Activated CD4-positive, alpha-beta T cell treated with anti-CD3 and anti-CD28 coated beads, Interleukin-10, Interleukin-2, amounts not matched to agents 100 ng/mL and 50 ng/mL, durations not matched to agents 16 hours and 8 hours (primary cell): ENCODE results near the gene NABP1.

Experiments
- DNase-seq: peaks from one replicate; pipeline ENCODE4 v3.0.0-alpha.2; 2020

The NABP1 gene

DNA sequence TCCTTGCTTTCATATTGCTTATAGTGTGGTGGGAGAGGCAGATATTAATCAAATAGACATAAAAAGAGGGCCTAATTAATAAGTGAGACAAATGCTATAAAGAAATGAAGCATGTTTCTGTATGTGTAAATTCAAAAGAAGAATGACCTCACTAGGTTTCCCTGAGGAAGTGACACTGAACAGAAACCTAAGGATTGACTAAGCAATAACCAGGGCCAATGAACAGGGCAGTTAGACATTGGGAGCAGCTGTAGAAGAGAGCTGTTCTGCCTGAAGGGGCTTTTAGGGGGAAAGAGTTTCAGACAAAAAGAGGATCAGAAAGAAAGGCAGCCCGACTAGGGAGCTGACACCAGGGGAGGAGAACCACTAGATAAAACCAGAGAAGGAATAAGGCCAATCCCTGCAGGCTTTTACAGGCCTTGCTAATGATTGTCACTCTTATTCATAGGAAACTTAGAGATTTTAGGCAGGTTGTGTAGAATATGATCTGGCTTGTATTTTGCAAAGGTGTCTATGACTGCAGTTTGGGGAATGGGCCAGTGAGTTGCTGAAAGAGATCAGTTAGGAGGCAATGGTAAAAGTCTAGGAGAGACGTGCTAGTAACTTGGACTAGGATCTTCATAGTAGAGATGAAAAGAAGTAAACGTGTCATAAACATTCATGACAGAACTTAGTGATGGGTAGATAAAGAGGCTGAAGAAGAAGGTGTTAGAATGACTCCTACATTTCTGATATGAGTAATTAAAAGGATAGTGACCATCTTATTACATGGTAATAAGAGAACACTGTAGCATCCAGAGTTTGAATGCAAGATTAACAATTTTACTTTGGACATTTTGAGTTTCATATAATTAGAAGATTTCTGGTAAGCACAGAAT lies 26.8 kb upstream of the NABP1 start:
- DNase-seq = peak; percentile 80

DNA sequence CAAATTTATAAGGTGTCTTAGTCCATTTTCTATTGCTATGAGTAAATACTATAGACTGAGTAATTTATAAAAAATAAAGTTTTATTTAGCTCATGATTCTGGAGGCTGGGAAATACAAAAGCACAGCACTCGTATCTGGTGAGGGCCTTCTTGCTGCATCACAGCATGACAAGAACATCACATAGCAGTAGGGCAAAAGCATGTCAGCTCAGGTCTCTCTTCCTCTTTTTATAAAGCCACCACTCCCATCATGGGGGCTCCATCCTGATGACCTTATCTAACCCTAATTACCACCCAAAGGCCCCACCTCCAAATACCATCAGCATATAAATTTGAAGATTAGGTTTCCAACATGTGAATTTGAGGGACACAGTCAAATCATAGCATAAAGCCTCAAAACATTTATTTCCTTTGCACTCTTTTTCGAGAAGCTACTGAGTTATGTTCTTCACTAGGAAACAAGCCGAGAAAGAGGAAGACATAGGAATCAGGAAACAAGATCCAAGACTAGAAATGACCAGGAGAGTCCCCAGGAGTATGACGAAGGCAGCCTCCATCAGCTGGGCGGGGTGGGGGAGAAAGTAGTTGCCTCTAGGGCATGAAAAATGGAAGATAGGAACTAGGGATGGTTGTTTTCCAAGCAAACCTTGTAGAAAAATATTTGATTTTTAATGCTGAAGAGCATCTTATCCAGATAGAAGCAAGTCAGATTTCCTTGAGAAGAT lies 24.1 kb upstream of the NABP1 start:
- DNase-seq = no peak

DNA sequence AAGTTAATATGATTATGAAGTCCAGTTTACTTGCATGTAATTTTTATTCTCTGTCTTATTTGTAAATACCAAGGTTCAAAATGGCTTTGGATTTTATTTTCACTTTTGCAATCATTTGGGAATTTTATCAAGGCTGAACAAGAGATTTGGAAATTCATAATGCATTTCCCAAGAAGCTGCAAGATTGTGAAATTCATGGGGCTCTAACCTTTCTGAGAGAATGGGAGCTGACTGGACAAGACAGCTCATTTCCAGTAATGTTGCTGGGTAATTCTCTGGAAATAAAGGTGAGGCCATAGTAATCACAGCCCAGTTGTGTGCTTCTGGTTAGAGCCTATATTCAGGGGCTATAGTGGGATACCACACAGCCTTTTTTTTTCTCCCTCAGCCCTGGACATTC lies 21.5 kb upstream of the NABP1 start:
- no peak for DNase-seq

DNA sequence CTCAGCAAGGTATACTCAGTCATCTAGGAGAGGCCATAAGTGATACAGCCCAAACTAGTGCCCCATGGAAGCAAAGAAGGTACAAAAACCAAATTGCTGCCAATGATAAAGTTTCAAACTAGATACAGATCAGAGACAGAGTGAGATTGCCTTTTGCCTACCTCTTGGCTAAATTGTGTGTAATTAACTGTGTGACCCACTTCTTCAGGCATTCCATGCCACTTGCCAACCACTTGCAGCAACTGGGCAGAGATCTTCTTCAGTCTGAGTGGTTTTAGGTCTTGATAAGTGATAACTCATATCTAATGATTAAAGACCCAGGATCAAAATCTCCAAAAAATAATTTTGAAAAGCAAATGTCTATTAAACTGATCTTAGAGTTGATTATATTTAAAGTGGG lies 21.1 kb upstream of the NABP1 start:
- no peak for DNase-seq

DNA sequence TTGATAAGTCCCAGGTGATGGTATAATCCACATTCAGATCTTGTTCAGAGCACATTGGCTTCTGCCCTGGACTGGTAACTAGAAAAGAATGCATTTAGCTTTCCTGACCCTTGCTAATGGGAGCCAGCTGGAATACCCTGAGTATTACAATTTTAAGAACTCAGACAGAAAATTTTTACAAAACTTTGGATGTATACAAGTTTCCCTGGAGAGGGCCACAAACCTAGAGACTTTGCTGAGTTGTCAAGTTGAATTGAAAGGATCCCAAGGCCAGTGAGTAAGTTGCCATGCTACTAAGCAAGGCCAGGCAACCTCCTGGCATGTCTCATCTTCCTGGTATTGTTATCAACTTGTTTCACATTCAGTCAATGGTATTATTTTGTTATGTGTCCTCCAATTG lies 20.0 kb upstream of the NABP1 start:
- DNase-seq = peak; percentile 54

DNA sequence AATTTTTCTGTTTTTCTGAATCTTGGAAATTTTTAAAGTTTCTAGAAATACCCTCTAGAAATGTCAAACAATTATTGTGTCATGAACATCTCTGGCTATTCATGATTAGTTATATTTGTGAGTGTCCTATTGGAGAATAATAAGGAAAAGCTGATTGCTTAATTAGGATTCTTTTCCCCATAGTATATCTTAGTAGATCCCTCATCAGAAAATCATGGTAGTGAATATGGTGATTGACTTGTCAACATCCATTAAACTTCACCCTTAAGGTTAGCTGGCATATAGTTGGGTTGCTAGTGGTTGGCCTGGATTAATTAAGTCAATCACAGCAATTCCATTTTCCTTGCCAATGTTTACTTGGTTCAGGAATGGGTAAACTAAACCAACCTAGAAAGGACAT lies 18.7 kb upstream of the NABP1 start:
- DNase-seq = no peak

DNA sequence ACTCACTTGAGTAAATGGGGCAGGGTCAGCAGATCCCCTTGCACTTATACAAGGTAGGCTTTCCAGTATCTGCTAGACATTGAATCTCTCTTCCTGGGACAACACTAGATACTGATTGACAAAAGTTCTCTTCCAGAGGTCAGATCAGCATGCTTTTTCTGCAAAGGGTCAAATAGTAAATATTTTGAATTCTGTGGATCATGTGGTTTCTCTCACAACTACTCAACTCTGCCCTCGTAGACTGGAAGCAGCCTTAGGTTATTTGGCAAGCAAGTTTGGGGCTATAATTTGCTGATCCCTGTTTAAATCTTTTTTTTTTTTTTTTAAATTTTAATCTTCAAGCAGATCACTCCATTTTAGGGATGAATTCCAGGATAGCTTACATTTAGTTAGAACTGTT lies 17.4 kb upstream of the NABP1 start:
- no peak for DNase-seq

DNA sequence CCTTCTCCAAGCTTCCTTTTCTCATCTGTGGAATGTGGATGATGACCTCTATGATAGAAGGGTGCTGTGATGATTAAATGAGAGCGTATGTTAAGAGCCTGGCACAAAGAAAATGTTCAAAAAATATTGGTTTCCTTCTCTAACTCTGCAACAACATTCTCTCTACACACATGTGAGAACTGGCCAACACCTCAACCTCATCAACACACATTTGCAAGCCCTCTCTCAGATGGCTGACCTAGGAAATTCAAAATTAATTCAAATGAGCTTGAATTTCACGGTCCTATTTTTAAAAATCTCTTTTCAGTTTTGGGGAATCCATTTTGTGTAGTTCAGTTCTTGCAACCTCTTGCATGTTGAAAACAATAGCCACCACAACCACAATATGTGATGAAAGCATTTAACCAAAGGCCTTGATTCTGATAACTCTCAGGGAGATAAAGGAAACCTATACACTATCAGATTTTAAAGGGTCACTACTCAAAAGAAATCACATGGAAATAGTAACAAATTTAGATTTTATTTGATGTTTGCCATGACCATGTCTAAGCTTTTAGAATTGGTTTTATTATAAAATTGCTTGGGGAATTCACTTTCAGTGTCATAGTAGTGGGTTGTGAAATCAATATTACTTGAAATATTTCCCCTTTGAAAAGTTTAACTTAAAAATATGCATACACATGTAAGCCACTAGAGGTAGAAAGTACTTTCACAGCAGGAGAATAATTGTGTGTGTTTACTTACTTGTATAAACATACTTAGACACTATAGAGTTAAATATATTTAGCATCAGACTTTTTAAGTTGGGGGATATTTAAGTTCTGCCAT lies 16.6 kb upstream of the NABP1 start:
- no peak for DNase-seq

DNA sequence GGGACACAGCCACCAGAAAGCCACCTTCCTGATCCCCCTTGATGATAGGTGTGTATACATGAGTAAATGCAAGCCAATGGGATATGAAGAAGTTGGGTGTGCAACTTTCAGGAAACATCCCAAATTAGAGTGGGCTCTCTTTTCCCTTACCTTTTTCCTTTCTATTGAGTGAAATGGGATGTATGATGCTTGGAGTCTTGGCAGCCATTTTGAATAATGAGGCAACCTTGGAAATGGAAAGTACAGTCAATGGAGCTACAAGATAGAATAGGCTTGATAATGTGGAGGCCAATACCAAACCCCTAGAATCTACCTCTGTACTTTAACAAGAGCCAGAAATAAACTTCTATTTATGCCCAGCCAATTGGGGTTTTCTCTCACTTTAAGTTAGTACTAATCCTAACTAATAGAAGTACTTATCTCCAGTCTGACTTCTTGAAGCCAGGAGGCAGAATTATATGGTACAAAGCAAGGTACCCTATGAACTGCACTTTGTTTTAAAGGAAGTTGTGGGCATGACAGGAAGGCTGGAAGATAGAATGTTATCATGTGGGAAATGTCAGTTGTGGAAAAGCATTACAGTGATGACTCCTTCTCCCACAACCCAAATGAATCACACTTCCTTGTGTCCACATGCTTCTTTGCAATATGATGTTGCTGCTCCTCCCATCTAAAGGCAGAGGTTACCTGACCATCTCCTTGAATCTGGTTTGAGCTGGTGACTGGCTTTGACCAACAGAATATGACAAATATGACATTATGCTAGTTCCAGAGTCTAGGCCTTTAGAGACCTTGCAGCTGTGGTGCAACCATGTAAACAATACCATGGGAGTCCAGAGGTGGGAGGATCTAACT lies 12.9 kb upstream of the NABP1 start:
- DNase-seq = peak; percentile 41

DNA sequence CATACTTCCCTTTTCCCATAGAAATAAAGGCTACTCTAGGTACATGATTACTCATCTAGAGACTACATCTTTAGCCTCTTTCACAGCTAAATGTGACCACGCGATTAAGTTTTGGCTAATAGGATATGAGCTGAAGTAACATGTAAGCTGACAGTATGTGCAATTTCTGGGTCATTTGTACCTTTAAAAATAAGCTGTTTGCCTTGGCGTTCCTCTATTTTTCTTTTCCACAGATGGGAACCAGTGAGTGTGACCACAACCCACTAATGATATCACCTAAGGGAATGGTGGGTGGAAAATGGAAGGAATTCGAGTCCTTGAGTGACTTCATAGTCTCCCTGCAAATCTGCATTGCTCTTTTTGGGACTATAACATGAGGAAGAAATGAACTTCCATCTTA lies 11.7 kb upstream of the NABP1 start:
- no peak for DNase-seq

DNA sequence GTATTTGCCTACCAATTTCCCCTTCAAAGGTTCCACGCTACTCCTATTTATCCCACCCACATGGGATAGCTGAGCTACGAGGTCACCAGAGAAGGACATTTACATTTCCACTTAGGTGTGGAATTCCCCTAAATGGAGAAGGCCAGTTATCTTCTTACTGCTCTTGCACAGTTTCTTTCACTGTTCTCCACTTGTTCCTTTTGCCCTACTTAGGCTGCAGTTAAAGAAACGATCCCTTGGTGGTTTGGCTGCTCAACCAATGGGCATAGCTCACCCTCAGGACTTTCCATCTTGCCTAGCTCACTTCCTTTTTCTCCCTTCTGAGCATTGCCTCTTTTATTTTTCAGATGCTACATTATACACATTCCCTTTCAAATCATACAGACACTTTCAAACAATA lies 11.2 kb upstream of the NABP1 start:
- no peak for DNase-seq

DNA sequence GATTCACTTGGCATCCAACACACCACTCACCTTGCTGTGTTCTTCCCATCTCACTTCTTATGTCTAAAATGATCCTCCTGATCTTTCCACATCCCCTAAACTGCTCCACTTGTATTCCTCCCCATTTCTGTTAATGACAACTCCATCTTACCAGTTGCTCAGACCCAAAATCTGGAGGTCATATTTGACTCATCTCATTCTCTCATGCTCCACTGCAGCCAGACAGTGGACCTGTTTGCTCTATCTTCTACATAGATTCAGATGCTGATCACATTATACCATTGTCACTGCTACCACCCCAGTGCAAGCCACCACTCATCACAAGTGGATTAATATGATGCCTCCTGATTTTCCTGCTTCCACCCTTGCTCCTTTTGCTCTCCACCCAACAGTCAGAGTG lies 7.9 kb upstream of the NABP1 start:
- no peak for DNase-seq

DNA sequence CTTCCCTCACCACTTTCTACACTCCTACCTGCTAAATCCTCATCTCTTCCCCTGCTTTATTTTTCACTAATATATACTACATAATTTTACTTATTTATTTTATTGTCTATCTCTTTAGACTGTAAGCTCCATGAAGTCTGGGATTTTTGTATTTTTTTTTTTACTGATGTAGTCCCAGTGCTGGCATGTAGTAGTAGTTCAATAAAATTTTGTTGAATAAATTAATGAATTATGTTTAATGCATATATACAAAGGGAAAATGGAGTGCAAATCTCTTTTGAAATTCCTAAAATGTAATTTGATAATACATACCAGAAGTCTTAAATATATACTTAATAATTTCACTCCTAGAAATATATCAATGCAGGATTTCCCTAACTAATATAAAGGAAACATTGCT lies 7.1 kb upstream of the NABP1 start:
- DNase-seq = no peak

DNA sequence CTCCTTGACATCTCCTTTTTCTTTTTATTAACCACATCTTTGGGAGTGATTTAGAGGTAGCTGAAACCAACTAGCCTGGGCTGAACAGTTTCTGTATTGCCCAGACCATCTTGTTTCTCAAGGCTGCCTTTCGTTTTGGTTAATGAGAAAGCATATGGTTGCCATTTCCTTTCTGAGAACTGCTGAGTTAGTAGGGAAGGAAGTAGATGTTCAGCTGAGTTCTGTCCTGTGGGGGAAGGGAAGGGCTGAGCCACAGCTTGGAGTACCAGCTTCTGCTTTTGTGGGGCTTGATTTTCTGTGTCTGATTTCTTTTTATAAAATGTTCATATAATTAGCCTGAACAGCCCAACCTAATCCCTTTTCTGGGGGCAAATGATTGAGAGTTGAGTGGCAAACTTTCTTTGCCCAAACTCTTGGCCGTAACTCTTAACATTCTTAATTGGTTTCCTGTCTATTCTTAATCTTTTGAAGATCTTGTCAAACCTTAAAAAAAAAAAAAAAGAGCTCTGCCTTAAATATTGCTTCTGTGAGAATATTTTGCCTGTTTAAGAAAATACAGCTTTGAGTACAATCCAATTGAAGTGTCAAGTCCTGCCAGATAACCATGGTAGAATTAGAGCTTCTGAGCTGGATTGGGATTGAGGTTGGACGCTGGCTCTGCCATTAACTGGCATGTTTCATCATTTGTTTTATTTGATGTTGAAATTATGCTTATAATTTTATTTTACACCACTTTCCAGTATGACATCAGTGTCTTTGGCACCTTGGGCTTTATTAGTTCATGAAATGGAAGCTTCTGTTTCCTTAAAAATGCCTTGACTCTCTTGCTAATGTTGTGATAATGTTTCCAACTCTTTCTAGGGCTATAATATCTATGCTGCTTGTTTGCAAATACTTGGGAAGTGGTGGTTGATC lies 1.9 kb upstream of the NABP1 start:
- peak; percentile 91 for DNase-seq

DNA sequence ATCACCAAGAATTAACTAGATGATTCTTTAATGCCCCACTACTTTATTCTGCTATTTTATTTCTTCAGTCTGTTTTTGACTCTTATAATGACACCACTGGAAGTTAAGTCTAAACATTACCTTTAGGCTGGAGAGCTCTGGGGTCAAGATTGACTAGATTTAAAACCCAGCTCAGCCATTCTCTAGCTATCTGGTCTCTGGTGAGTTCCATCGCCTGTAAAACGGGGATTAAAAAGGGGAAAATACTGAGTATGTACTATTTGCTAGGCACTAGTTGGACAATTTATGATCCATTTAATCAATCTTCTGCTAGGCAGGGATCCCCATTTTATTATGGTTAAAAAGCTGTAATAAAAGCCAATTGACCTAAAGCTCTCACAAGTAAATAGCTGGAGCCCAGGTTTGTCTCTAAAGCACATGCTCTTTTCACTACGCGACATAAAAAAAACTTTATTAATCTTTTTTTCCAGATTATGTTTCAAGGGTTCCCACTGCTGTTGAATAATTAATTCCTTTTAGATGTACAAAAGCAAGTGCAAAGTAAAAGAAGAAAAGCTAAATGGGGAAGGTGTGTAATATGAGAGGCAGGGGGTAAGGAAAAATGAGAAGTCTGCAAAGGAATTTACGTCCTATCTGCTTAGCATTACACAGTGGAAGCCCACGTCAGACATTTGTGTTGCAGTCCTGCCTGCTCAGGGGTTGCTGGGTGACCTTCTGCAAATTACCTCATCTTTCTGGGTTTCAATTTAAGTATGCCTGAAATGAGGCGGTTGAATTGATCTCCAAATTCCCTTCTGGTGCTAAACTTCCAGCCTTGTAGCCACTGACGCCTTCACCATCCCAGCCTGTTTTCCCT lies 918 bp upstream of the NABP1 start:
- peak; percentile 78 for DNase-seq

DNA sequence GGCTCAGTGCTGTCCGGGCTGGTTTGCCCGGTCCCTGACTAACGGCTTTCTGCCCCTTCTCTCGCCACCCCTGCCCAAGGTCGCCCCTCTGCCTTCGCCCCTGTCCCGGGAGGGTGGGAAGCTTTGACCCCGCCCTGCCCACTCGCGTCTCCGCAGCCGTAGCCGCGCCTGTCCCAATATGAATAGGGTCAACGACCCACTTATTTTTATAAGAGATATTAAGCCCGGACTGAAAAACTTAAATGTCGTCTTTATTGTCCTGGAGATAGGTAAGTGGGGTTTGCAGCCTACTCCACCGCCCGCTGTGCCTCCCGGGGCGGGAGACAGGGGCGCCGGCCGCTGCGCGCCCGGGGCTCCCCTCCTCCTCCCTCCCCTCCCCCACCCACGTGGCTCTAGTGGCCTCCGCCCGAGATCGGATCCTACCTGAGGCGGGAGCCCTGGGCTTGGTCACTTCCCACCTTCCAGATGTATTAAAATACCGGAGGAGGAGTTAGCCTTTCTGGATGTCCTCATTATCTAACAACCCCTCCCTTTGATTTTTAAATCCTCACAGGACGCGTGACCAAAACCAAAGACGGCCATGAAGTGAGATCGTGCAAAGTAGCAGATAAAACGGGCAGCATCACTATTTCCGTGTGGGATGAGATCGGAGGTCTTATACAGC lies 633 bp downstream of the NABP1 start:
- peak; percentile 76 for DNase-seq

DNA sequence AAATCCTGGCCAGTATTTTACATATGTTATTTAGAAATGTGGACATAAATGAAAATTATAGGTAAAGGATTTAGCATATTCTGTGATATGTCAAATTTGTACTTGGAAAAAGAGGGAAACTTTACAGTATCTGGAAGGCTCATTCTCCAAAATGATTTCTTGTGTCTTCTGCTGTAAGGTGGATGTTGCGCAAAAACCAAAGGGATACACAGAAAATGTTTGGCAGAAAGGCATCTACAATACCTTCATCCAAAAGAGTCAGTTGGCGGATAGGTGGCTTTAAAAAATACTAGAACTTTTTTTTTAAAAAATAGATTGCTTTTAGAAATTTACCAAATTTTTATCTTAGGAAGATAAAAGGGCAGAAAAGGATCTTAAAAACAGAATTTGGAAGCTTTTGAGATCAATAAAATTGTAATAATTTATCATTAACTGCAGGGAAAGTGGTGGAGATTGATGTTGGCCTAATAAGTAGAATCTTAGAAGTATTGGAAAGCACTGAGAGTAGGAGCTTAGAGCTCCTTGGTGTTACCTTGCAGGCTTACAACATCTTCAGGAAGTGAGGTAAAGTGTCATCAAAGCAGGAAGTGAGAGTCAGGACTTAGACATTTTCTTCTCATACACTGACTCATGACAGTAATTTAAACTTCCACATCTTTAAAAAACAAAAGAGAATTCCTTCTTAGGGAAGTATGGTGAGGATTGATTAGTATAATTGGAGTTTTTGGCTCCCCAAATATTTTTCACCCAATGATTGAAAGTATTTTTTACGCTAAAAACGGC lies 2.1 kb downstream of the NABP1 start:
- peak; percentile 83 for DNase-seq

DNA sequence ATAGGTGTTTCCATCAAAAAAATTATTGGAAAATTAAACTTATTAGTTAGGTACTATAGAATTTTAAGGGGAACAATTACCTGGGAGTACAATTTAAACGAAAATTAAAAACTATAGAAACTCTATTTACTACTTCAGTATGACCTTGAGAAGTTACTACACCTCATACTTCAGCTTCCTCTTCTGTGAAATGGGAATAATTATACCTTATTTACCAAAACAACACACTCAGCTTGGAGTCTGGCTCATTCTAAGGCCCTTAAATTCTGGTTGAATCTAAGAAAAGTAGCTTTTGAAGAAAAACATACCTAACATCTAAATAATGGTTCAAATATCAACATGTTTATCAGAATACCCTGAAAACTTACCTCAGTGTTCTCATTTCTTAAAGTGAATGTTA lies 2.7 kb downstream of the NABP1 start:
- DNase-seq = no peak

DNA sequence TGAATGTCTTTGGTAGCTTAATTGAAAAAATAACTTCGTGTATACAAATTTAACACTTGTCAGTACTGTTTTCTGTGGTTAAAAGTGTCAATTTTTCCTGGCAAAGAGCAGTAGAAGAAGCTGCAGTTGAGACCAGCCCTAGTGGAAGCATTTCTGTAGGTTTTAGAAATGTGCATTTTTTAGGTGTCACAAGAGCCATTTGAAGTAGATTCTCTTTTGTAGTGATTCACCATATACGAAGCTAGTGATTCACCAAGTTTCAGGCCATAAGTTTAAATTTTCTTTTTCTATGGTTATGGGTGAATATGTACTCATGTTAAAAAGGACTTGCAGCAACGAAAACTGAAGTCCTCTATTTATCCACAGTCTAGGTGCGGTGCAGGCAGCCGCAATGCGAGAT lies 4.2 kb downstream of the NABP1 start:
- DNase-seq = no peak
